WTC11 (cell line): ENCODE data around the gene GYS1. TPM values are rescaled to one million over a fixed set of nuclear protein-coding genes. Genes with fewer than 3 reads are reported as not detected.

Experiments
- ATF2 ChIP-seq: sonication (generic); formaldehyde crosslinking; IDR thresholded peaks from 2 replicates; pipeline ENCODE4 v1.8.1; 2022; ENCODE audit warnings: low read depth, missing genetic modification reagents, borderline replicate concordance
- ATF3 ChIP-seq: sonication (generic); formaldehyde crosslinking; conservative IDR thresholded peaks from 2 replicates; pipeline ENCODE4 v1.8.1; 2022; ENCODE audit warnings: mild to moderate bottlenecking, missing genetic modification reagents
- ATF6 ChIP-seq: sonication (generic); formaldehyde crosslinking; IDR thresholded peaks from 2 replicates; pipeline ENCODE4 v1.8.1; 2023; ENCODE audit warnings: mild to moderate bottlenecking, missing genetic modification reagents
- CBFB ChIP-seq: sonication (generic); formaldehyde crosslinking; IDR thresholded peaks from 2 replicates; pipeline ENCODE4 v1.8.1; 2022; ENCODE audit warnings: mild to moderate bottlenecking, low read depth, missing genetic modification reagents
- CTCF ChIP-seq: fragments of 200-600 bp; IDR thresholded peaks from 2 replicates; pipeline ENCODE4 v1.8.0; 2022; ENCODE audit warnings: antibody characterized with exemption
- E2F1 ChIP-seq: sonication (generic); formaldehyde crosslinking; IDR thresholded peaks from 2 replicates; pipeline ENCODE4 v1.8.0; 2022; ENCODE audit warnings: mild to moderate bottlenecking, missing genetic modification reagents
- ERG ChIP-seq: fragments of 250-450 bp; sonication (Bioruptor Pico); IDR thresholded peaks from 2 replicates; pipeline ENCODE4 v1.8.0; 2021; ENCODE audit warnings: mild to moderate bottlenecking
- KAT7 ChIP-seq: sonication (generic); formaldehyde crosslinking; IDR thresholded peaks from 2 replicates; pipeline ENCODE4 v1.8.1; 2023; ENCODE audit warnings: missing genetic modification reagents, mild to moderate bottlenecking, borderline replicate concordance
- MXD4 ChIP-seq: fragments of 250-450 bp; sonication (Bioruptor Pico); IDR thresholded peaks from 2 replicates; pipeline ENCODE4 v1.8.0; 2021; ENCODE audit warnings: mild to moderate bottlenecking, moderate library complexity, borderline replicate concordance
- MYBL2 ChIP-seq: sonication (generic); formaldehyde crosslinking; IDR thresholded peaks from 2 replicates; pipeline ENCODE4 v1.8.1; 2023; ENCODE audit warnings: mild to moderate bottlenecking, moderate library complexity, missing genetic modification reagents
- NFE2L1 ChIP-seq: sonication (generic); formaldehyde crosslinking; IDR thresholded peaks from 2 replicates; pipeline ENCODE4 v1.8.1; 2023; ENCODE audit warnings: missing genetic modification reagents
- NFYB ChIP-seq: sonication (generic); formaldehyde crosslinking; conservative IDR thresholded peaks from 2 replicates; pipeline ENCODE4 v1.8.0; 2022; ENCODE audit warnings: low read depth, missing genetic modification reagents
- NR2C2 ChIP-seq: sonication (generic); formaldehyde crosslinking; IDR thresholded peaks from 2 replicates; pipeline ENCODE4 v1.8.0; 2022; ENCODE audit warnings: mild to moderate bottlenecking, missing genetic modification reagents
- RORB ChIP-seq: fragments of 250-450 bp; sonication (Bioruptor Pico); IDR thresholded peaks from 2 replicates; pipeline ENCODE4 v1.9.0; 2021; ENCODE audit warnings: mild to moderate bottlenecking
- TEAD1 ChIP-seq: sonication (generic); formaldehyde crosslinking; IDR thresholded peaks from 2 replicates; pipeline ENCODE4 v1.8.0; 2022; ENCODE audit warnings: mild to moderate bottlenecking, missing genetic modification reagents
- TP53 ChIP-seq: sonication (generic); formaldehyde crosslinking; IDR thresholded peaks from 2 replicates; pipeline ENCODE4 v1.8.1; 2023; ENCODE audit warnings: mild to moderate bottlenecking, missing genetic modification reagents
- USF2 ChIP-seq: sonication (generic); formaldehyde crosslinking; IDR thresholded peaks from 2 replicates; pipeline ENCODE4 v1.8.1; 2023; ENCODE audit warnings: mild to moderate bottlenecking, missing genetic modification reagents, moderate library complexity
- ZNF219 ChIP-seq: sonication (generic); formaldehyde crosslinking; IDR thresholded peaks from 2 replicates; pipeline ENCODE4 v1.8.0; 2023; ENCODE audit warnings: missing genetic modification reagents, mild to moderate bottlenecking, borderline replicate concordance
- ZNF425 ChIP-seq: fragments of 250-450 bp; sonication (Bioruptor Pico); conservative IDR thresholded peaks from 2 replicates; pipeline ENCODE4 v1.9.0; 2021; ENCODE audit warnings: mild to moderate bottlenecking
- ZNF532 ChIP-seq: fragments of 250-450 bp; sonication (Bioruptor Pico); IDR thresholded peaks from 2 replicates; pipeline ENCODE4 v1.9.0; 2021; ENCODE audit warnings: mild to moderate bottlenecking, borderline replicate concordance
- ZSCAN18 ChIP-seq: fragments of 250-450 bp; sonication (Bioruptor Pico); IDR thresholded peaks from 2 replicates; pipeline ENCODE4 v2.1.2; 2022; ENCODE audit warnings: mild to moderate bottlenecking, moderate library complexity
- total RNA-seq: library from RNA; stranded (reverse); gene quantifications from 3 replicates; pipeline ENCODE4 v1.2.3, GENCODE V29; 2021

Gene GYS1
- total RNA-seq, 1 experiment from 2014 or later = 52.0 TPM

GRCh38 chr19:48965806-48966540 lies 27.1 kb downstream of the GYS1 start (continued):
- TF ChIP-seq ZNF532 (CRISPR knock-in tag) (no peak), ATF2 (CRISPR knock-in tag) (0 out of 2 replicates have a peak, but pooled peaks have one; percentile 19), NR2C2 (no peak), MYBL2 (CRISPR knock-in tag) (0 out of 2 replicates have a peak, but pooled peaks have one; percentile 40), NFE2L1 (CRISPR knock-in tag) (no peak), CBFB (CRISPR knock-in tag) (no peak), CTCF (no peak), E2F1 (CRISPR knock-in tag) (no peak), KAT7 (CRISPR knock-in tag) (no peak), TEAD1 (CRISPR knock-in tag) (no peak), TP53 (CRISPR knock-in tag) (no peak), NFYB (CRISPR knock-in tag) (no peak; the same call in 1 of the 2 replicates), ZNF425 (CRISPR knock-in tag) (no peak), ATF3 (no peak), ATF6 (no peak), USF2 (CRISPR knock-in tag) (peak; percentile 13; the same call in 1 of the 2 replicates), ZSCAN18 (no peak), ZNF219 (CRISPR knock-in tag) (no peak), RORB (peak; percentile 86), MXD4 (CRISPR knock-in tag) (no peak), ERG (CRISPR knock-in tag) (peak; percentile 52; the same call in 1 of the 2 replicates)
